ENCODE results near the gene RIN1. TPM values are rescaled to one million over a fixed set of nuclear protein-coding genes. Genes with fewer than 3 reads are reported as not detected.

Gene RIN1
- polyA plus RNA-seq, 4 donors, result 1.8 to 3.7 (median 2.9) TPM

GRCh38 chr11:66302656-66303055, 33.6 kb downstream of the RIN1 start:
- DNase-seq (ENCODE audit: low read depth in 4 of 4, low spot score in 2 of 4), result no peak

- no peak for DNase-seq (ENCODE audit: low read depth in 4 of 4, low spot score in 2 of 4)
These were observed 37.0 kb downstream of the RIN1 start for GRCh38 chr11:66299186-66299585.

GRCh38 chr11:66297610-66298009, 38.6 kb downstream of the RIN1 start:
- DNase-seq (ENCODE audit: low read depth in 4 of 4, low spot score in 2 of 4), result no peak

- no peak for DNase-seq (ENCODE audit: low read depth in 4 of 4, low spot score in 2 of 4)
These were observed 41.3 kb downstream of the RIN1 start for GRCh38 chr11:66294626-66295620.

- DNase-seq (ENCODE audit: low read depth in 4 of 4, low spot score in 2 of 4), result no peak
These were observed 42.2 kb downstream of the RIN1 start for GRCh38 chr11:66293777-66294625.

GRCh38 chr11:66293352-66293751, 42.9 kb downstream of the RIN1 start:
- no peak for DNase-seq (ENCODE audit: low read depth in 4 of 4, low spot score in 2 of 4)

- no peak for DNase-seq (ENCODE audit: low read depth in 4 of 4, low spot score in 2 of 4)
These were observed 43.5 kb downstream of the RIN1 start for GRCh38 chr11:66292543-66293332.

- no peak for DNase-seq (ENCODE audit: low read depth in 4 of 4, low spot score in 2 of 4)
These were observed 44.3 kb downstream of the RIN1 start, which contains the start of gene TMEM151A for GRCh38 chr11:66291706-66292542. TSS of gene TMEM151A (plus strand) at chr11:66291894. CDS start at chr11:66292014, 120 bp downstream.

- DNase-seq (ENCODE audit: low read depth in 4 of 4, low spot score in 2 of 4), result no peak
These were observed 44.9 kb downstream of the RIN1 start for GRCh38 chr11:66291303-66291705.

- no peak for DNase-seq (ENCODE audit: low read depth in 4 of 4, low spot score in 2 of 4)
These were observed 46.0 kb downstream of the RIN1 start for GRCh38 chr11:66290330-66290621.

- DNase-seq (ENCODE audit: low read depth in 4 of 4, low spot score in 2 of 4), result peak; percentile 72 to 79 (median 75)
These were observed 46.5 kb downstream of the RIN1 start for GRCh38 chr11:66289548-66290329.

GRCh38 chr11:66288671-66289547, 47.3 kb downstream of the RIN1 start, which contains the start of gene YIF1A:
TSS of gene YIF1A (minus strand) at chr11:66289143. CDS start at chr11:66288985, 158 bp downstream.
- DNase-seq (ENCODE audit: low read depth in 4 of 4, low spot score in 2 of 4), result peak; percentile 91 to 98 (median 95)

- DNase-seq (ENCODE audit: low read depth in 4 of 4, low spot score in 2 of 4), result no peak
These were observed 48.2 kb downstream of the RIN1 start for GRCh38 chr11:66287889-66288670.

GRCh38 chr11:66287211-66287888, 48.9 kb downstream of the RIN1 start:
- DNase-seq (ENCODE audit: low read depth in 4 of 4, low spot score in 2 of 4), result no peak

- DNase-seq (ENCODE audit: low read depth in 4 of 4, low spot score in 2 of 4), result no peak
These were observed 49.5 kb downstream of the RIN1 start for GRCh38 chr11:66286699-66287098.

- DNase-seq (ENCODE audit: low read depth in 4 of 4, low spot score in 2 of 4), result no peak
These were observed 50.8 kb downstream of the RIN1 start for GRCh38 chr11:66285250-66285947.

Measured in left renal cortex interstitium (tissue), 4 donors.